CD4-positive, alpha-beta memory T cell (primary cell): ENCODE measurements around the gene BEST3. TPM values are rescaled to one million over a fixed set of nuclear protein-coding genes. Genes with fewer than 3 reads are reported as not detected.
"Not testable (repeated sequence)": the region's sequence is repeated elsewhere in the genome, so short reads cannot be mapped to it uniquely, and the experiment has no call there.

Experiments
- CTCF ChIA-PET: fragments of 350-600 bp; sonication (Branson Sonifier 250); formaldehyde crosslinking; loops from one replicate; lab custom pipeline; 2021; ENCODE audit warnings: inconsistent platforms; ENCODE audit not compliant: partially characterized antibody; lab: Charles Lee
- POLR2A ChIA-PET: fragments of 350-600 bp; sonication (Branson Sonifier 250); formaldehyde crosslinking; loops from one replicate; lab custom pipeline; 2021; ENCODE audit not compliant: partially characterized antibody; lab: Charles Lee
- DNase-seq, 5 donors: peaks; one replicate each; pipeline versions ENCODE4 v3.0.0 to v3.0.0-alpha.2; 2020 to 2022; ENCODE audit warnings: mixed read lengths in 1 of 5
- H3K27ac ChIP-seq: one replicate; pipeline ENCODE4 v1.7.0; 2013; ENCODE audit warnings: low read depth, low read length
- H3K27me3 ChIP-seq: 2 replicates; pipeline ENCODE4 v1.7.0; 2013; ENCODE audit warnings: mild to moderate bottlenecking, low read length, moderate library complexity; ENCODE audit not compliant: insufficient read depth
- H3K36me3 ChIP-seq: 2 replicates; pipeline ENCODE4 v1.7.0; 2013; ENCODE audit warnings: mild to moderate bottlenecking, low read length, moderate library complexity; ENCODE audit not compliant: insufficient read depth
- H3K4me1 ChIP-seq: 2 replicates; pipeline ENCODE4 v1.7.0; 2013; ENCODE audit warnings: mild to moderate bottlenecking, low read length, moderate library complexity; ENCODE audit not compliant: insufficient read depth
- H3K4me3 ChIP-seq, 2 donors: one replicate each; pipeline ENCODE4 v1.7.0; 2013; ENCODE audit warnings: low read length in 2 of 2, mild to moderate bottlenecking in 1 of 2
- H3K9me3 ChIP-seq, 2 donors: one replicate each; pipeline ENCODE4 v1.7.0; 2013; ENCODE audit warnings: low read length in 2 of 2, control low read depth in 1 of 2; ENCODE audit not compliant: control insufficient read depth in 1 of 2
- H3K27ac Mint-ChIP-seq, 7 donors: one replicate each; pipeline ENCODE4 v1.8.0; 2020 to 2021; ENCODE audit warnings: mixed read lengths in 7 of 7, mild to moderate bottlenecking in 6 of 7, inconsistent platforms in 3 of 7, moderate library complexity in 3 of 7
- H3K27me3 Mint-ChIP-seq, 2 donors: one replicate each; pipeline ENCODE4 v1.8.0; 2020 to 2021; ENCODE audit warnings: mixed read lengths in 2 of 2
- H3K36me3 Mint-ChIP-seq, 2 donors: one replicate each; pipeline ENCODE4 v1.8.0; 2020 to 2021; ENCODE audit warnings: mixed read lengths in 2 of 2, inconsistent platforms in 1 of 2, mild to moderate bottlenecking in 1 of 2
- H3K4me1 Mint-ChIP-seq, 4 donors: one replicate each; pipeline ENCODE4 v1.8.0; 2020 to 2021; ENCODE audit warnings: mixed read lengths in 4 of 4, mild to moderate bottlenecking in 1 of 4
- H3K4me3 Mint-ChIP-seq, 8 donors: one replicate each; pipeline ENCODE4 v1.8.0; 2020 to 2021; ENCODE audit warnings: mixed read lengths in 8 of 8, mild to moderate bottlenecking in 7 of 8, moderate library complexity in 6 of 8, inconsistent platforms in 3 of 8
- H3K9me3 Mint-ChIP-seq, 8 donors: one replicate each; pipeline ENCODE4 v1.8.0; 2020 to 2021; ENCODE audit warnings: mixed read lengths in 8 of 8, mild to moderate bottlenecking in 5 of 8, inconsistent platforms in 3 of 8, moderate library complexity in 1 of 8
- intact Hi-C: fragments of 100-400 bp; cut with micrococcal nuclease; formaldehyde crosslinking; loops from one replicate; pipeline ENCODE4 v1.15.1; 2023
- polyA plus RNA-seq, 2 donors: library from polyadenylated mRNA; unstranded; fragments of 300-500 nt; fragmentation: Illumina TruSeq; gene quantifications; one replicate each; pipeline ENCODE4 v1.2.3, GENCODE V29; 2021
- total RNA-seq, 2 experiments: library from RNA; stranded (reverse); gene quantifications; one replicate each; pipeline ENCODE4 v1.2.3, GENCODE V29; 2021

The BEST3 gene
- total and polyA plus RNA-seq, 4 experiments from 2014 or later: not detected

- H3K4me1 Mint-ChIP-seq: no peaks in the 10 kb centered on the region
- no peaks in the 10 kb centered on the region for H3K4me1 ChIP-seq
- ChIA-PET CTCF (no interaction called here), POLR2A (no interaction called here)
- no peak overlapping the region for H3K27ac Mint-ChIP-seq
- H3K4me3 ChIP-seq: no peak overlapping the region
- peaks cover 4% of the 10 kb centered on the region for H3K27me3 ChIP-seq
- no peaks in the 10 kb centered on the region for H3K9me3 Mint-ChIP-seq
- DNase-seq: no peak
- intact Hi-C loops: no loop called here
- no peaks in the 10 kb centered on the region for H3K36me3 Mint-ChIP-seq
- H3K4me3 Mint-ChIP-seq: no peak overlapping the region
- H3K36me3 ChIP-seq: no peaks in the 10 kb centered on the region
- H3K27me3 Mint-ChIP-seq: peaks cover 5 to 17% of the 10 kb centered on the region in 2 donors
- no peaks in the 10 kb centered on the region for H3K9me3 ChIP-seq
- no peak overlapping the region for H3K27ac ChIP-seq
These were observed 80.1 kb downstream of the BEST3 start for GRCh38 chr12:69619050-69619449.

DNA sequence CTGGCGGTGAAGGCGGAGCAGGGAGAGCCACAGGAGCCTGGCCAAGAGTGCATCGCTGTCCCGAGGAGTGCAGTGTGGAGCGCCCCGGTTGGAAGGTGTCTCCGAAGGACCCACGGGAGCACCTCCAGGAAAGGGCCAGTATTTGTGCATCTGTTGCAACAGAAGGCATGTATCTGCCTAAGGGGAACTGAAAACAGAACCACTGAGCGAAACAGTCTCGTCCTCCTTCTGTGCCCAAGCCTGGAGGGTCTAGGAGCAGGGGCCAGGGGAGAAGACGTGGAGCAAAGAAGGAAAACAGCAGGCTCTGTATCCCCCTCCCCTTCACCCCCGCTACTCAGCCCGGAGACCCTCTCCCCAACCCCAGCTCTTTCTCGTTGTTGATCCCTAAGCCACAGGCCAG is 83.1 kb downstream of the BEST3 start:
- intact Hi-C loops: no loop called here
- no peaks in the 10 kb centered on the region for H3K9me3 Mint-ChIP-seq
- no peak overlapping the region for H3K4me3 Mint-ChIP-seq
- no peak for DNase-seq
- H3K27ac Mint-ChIP-seq: no peak overlapping the region
- peaks cover 4% of the 10 kb centered on the region for H3K27me3 ChIP-seq
- H3K27me3 Mint-ChIP-seq: peaks cover 7 to 13% of the 10 kb centered on the region in 2 donors
- no peak overlapping the region for H3K4me3 ChIP-seq
- no peak overlapping the region for H3K27ac ChIP-seq
- H3K4me1 Mint-ChIP-seq: no peaks in the 10 kb centered on the region
- ChIA-PET POLR2A (no interaction called here), CTCF (no interaction called here)
- no peaks in the 10 kb centered on the region for H3K36me3 Mint-ChIP-seq
- no peaks in the 10 kb centered on the region for H3K36me3 ChIP-seq
- no peaks in the 10 kb centered on the region for H3K4me1 ChIP-seq
- H3K9me3 ChIP-seq: no peaks in the 10 kb centered on the region

DNA sequence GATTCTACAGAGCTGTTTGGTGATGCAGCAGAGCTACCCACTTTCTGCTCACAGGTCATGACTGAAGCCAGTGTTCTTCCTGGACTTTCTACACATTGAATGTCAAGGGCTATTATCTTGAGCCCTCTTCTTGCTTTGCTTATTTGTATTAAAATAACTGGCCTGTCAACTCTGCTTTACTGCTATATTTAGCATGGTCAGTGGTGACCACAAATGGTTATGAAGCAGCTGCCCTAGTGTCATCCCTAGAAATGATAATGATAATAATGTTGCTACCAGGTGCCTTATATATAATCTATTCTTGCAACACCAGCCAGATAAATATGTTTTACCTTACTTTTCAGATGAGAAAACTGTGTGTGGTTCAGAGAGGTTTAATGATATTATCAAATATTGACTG is 85.8 kb downstream of the BEST3 start:
- intact Hi-C loops: no loop called here
- Histone ChIP-seq H3K4me1 (no peaks in the 10 kb centered on the region), H3K27ac (no peak overlapping the region), H3K4me3 (no peak overlapping the region), H3K9me3 (no peaks in the 10 kb centered on the region), H3K36me3 (no peaks in the 10 kb centered on the region), H3K27me3 (peaks cover under 1% of the 10 kb centered on the region)
- Mint-ChIP-seq H3K4me1 (peaks cover 0 to 7% (median 0%) of the 10 kb centered on the region in 4 donors), H3K27ac (no peak overlapping the region), H3K36me3 (no peaks in the 10 kb centered on the region), H3K9me3 (no peaks in the 10 kb centered on the region), H3K27me3 (peaks cover 4 to 10% of the 10 kb centered on the region in 2 donors), H3K4me3 (no peak overlapping the region)
- ChIA-PET CTCF (interaction anchor here (1.0 kb wide), 1 partner anchor 26 kb away, joined by 4 read pairs; no protein-coding TSS in a partner anchor), POLR2A (no interaction called here)
- no peak for DNase-seq

DNA sequence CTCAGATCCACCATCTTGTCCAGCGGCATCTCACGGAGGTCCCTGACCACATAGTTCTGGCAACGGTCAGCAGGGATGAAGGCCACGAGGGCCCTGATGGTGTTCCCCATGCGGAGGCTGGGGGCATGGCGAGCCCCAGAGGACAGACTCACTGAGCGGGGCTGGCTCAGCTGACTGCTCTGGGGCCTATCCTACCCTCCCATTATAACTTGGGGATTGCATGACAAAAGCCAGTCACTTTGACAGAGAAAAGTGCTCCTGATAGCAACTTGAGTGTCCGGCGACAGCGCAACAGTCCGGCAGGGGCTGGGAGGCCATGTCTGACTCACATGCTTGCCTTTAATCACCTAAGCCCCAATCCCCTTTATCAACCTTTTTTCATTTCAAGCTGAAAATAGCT is 88.4 kb downstream of the BEST3 start, which contains the start of gene LRRC10:
Gene LRRC10, minus strand, starts transcription at position 179 of the 400 bp plus-strand sequence. Its CDS starts 69 bp downstream, at position 110.
- intact Hi-C loops: no loop called here

DNA sequence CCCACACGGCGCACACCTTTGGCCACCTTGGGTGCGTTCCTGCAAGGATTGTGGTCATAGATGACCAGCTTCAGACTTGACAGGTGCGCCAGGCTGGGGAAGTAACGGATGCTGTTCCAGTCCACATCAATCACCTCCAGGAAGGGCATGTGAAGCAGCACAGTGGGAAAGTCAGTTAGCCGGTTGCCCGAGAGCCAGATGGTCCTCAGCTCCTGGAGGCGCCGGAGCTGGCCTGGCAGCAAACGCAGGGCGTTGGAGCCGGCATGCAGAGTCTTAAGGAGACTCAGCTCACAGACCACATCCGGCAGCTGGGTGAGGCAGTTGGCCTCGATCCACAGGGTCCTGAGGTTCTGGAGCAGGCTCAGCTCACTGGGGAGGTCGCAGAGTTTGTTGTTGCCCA is 89.0 kb downstream of the BEST3 start:
- CTCF ChIA-PET: interaction anchor here (1.3 kb wide), 1 partner anchor 28 kb away, joined by 3 read pairs; no protein-coding TSS in a partner anchor
- intact Hi-C loops: no loop called here
- Histone ChIP-seq H3K36me3 (no peaks in the 10 kb centered on the region), H3K9me3 (no peaks in the 10 kb centered on the region), H3K27me3 (no peaks in the 10 kb centered on the region), H3K4me1 (no peaks in the 10 kb centered on the region), H3K27ac (no peak overlapping the region), H3K4me3 (no peak overlapping the region)
- peaks cover 2 to 3% of the 10 kb centered on the region in 2 donors for H3K27me3 Mint-ChIP-seq
- no peak for DNase-seq
- POLR2A ChIA-PET: no interaction called here
- peaks cover 0 to under 1% of the 10 kb centered on the region in 2 donors for H3K36me3 Mint-ChIP-seq
- peaks cover 0 to 12% (median 0%) of the 10 kb centered on the region in 4 donors for H3K4me1 Mint-ChIP-seq
- H3K9me3 Mint-ChIP-seq: no peaks in the 10 kb centered on the region
- no peak overlapping the region for H3K4me3 Mint-ChIP-seq
- H3K27ac Mint-ChIP-seq: no peak overlapping the region

More for the DNA sequence above, 88.4 kb downstream of the BEST3 start, which contains the start of gene LRRC10:
- Mint-ChIP-seq H3K9me3 (no peaks in the 10 kb centered on the region), H3K27ac (no peak within 1 kb of the TSS), H3K27me3 (peaks cover 3 to 6% of the 10 kb centered on the region in 2 donors), H3K36me3 (no peaks in the 10 kb centered on the region), H3K4me3 (no peak within 1 kb of the TSS), H3K4me1 (peaks cover 0 to 12% (median 0%) of the 10 kb centered on the region in 4 donors)
- POLR2A ChIA-PET: no interaction called here
- no peaks in the 10 kb centered on the region for H3K4me1 ChIP-seq
- H3K27me3 ChIP-seq: no peaks in the 10 kb centered on the region
- H3K36me3 ChIP-seq: no peaks in the 10 kb centered on the region
- no peak within 1 kb of the TSS for H3K27ac ChIP-seq
- CTCF ChIA-PET: interaction anchor here (0.8 kb wide), 1 partner anchor 29 kb away, joined by 3 read pairs; no protein-coding TSS in a partner anchor
- H3K9me3 ChIP-seq: no peaks in the 10 kb centered on the region
- no peak within 1 kb of the TSS for H3K4me3 ChIP-seq
- no peak for DNase-seq

DNA sequence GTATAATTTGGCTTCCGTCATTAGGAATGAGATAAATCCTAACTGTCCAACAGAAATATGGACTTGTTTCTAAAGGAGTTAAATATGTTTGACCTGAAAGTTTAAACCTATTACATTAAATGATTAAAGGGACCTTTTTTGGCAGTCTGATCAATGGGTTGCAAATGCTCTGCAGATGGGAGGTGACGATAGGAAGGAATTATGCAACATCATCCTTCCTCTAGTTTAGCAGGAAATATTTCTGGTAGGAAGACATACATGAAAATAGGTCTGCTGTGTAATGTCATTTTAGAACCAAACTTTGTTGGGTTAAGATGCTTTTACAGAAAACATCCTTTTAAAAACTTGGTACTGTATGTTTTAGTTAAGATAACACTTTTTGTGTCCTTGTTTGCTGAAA is 91.0 kb downstream of the BEST3 start:
- Histone ChIP-seq H3K27me3 (no peaks in the 10 kb centered on the region), H3K9me3 (no peaks in the 10 kb centered on the region), H3K4me3 (no peak overlapping the region), H3K4me1 (no peaks in the 10 kb centered on the region), H3K36me3 (peaks cover 2% of the 10 kb centered on the region), H3K27ac (no peak overlapping the region)
- no peak for DNase-seq
- Mint-ChIP-seq H3K9me3 (peaks cover 0 to 2% (median 0%) of the 10 kb centered on the region in 8 donors), H3K27me3 (no peaks in the 10 kb centered on the region), H3K27ac (peak overlapping the region in 1 of 7 donors; percentile 41), H3K4me1 (peaks cover 0 to 12% (median 0%) of the 10 kb centered on the region in 4 donors), H3K36me3 (peaks cover 5 to 9% of the 10 kb centered on the region in 2 donors), H3K4me3 (no peak overlapping the region)
- intact Hi-C loops: no loop called here
- ChIA-PET POLR2A (no interaction called here), CTCF (no interaction called here)

DNA sequence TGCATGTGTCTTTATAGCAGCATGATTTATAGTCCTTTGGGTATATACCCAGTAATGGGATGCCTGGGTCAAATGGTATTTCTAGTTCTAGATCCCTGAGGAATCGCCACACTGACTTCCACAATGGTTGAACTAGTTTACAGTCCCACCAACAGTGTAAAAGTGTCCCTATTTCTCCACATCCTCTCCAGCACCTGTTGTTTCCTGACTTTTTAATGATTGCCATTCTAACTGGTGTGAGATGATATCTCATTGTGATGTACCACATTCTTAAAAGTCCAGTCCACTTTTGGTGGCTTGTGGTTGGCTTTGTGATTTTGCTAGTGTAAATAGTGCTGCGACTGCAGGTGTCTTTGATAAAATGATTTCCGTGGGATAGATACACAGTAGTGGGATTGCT is 94.8 kb downstream of the BEST3 start:
- peak overlapping the region in 1 of 8 donors; percentile 13 for H3K4me3 Mint-ChIP-seq
- H3K36me3 ChIP-seq: peaks cover 22% of the 10 kb centered on the region
- CTCF ChIA-PET: interaction anchor here (0.7 to 1.2 kb wide), 2 partner anchors 33 to 36 kb away, joined by 3 to 5 read pairs; no protein-coding TSS in a partner anchor
- DNase-seq, POLR2A ChIA-PET, H3K4me3 ChIP-seq, H3K4me1 ChIP-seq, H3K27ac Mint-ChIP-seq, H3K27me3 Mint-ChIP-seq, H3K9me3 Mint-ChIP-seq, H3K9me3 ChIP-seq, H3K27me3 ChIP-seq, H3K27ac ChIP-seq, intact Hi-C loops: not testable (repeated sequence)
- peaks cover 0 to 12% (median 0%) of the 10 kb centered on the region in 4 donors for H3K4me1 Mint-ChIP-seq
- H3K36me3 Mint-ChIP-seq: peaks cover 37 to 38% of the 10 kb centered on the region in 2 donors
